Lung (tissue), 12 donors: ENCODE results near the gene ZMYND10. TPM values are rescaled to one million over a fixed set of nuclear protein-coding genes. Genes with fewer than 3 reads are reported as not detected.

ENCODE experiments used
- ATAC-seq: fragments of 200-7000 bp; cut with Tn5 transposase; one replicate; pipeline ENCODE4 v1.9.1; 2020; ENCODE audit warnings: moderate number of reproducible peaks; ENCODE audit not compliant: insufficient read depth, low FRiP score
- DNase-seq, 3 donors: peaks; one replicate each; pipeline ENCODE4 v3.0.0-alpha.2; 2013 to 2017
- H3K27ac ChIP-seq, 2 donors: one replicate each; pipeline ENCODE4 v1.5.1; 2013; ENCODE audit warnings: mild to moderate bottlenecking in 2 of 2, moderate library complexity in 2 of 2, control low read depth in 1 of 2, inconsistent platforms in 1 of 2, low read depth in 1 of 2, low read length in 1 of 2
- H3K27me3 ChIP-seq, 3 donors: one replicate each; pipeline ENCODE4 v1.5.1; 2013; ENCODE audit warnings: low read length in 2 of 3; ENCODE audit not compliant: control insufficient read depth in 3 of 3, insufficient read depth in 3 of 3
- H3K36me3 ChIP-seq, 4 donors: one replicate each; pipeline ENCODE4 v1.5.1; 2013; ENCODE audit warnings: low read length in 4 of 4, mild to moderate bottlenecking in 1 of 4, moderate library complexity in 1 of 4; ENCODE audit not compliant: control insufficient read depth in 4 of 4, insufficient read depth in 4 of 4
- H3K4me1 ChIP-seq, 5 donors: one replicate each; pipeline ENCODE4 v1.5.1; 2013; ENCODE audit warnings: low read length in 5 of 5, mild to moderate bottlenecking in 2 of 5, moderate library complexity in 1 of 5; ENCODE audit not compliant: control insufficient read depth in 5 of 5, insufficient read depth in 5 of 5
- H3K4me3 ChIP-seq: one replicate; pipeline ENCODE4 v1.5.1; 2013; ENCODE audit warnings: mild to moderate bottlenecking, control low read depth, moderate library complexity
- H3K9ac ChIP-seq, 2 donors: one replicate each; pipeline ENCODE4 v1.5.1; 2013; ENCODE audit warnings: low read length in 2 of 2, control low read depth in 1 of 2; ENCODE audit not compliant: insufficient read depth in 1 of 2
- H3K9me3 ChIP-seq, 4 donors: one replicate each; pipeline ENCODE4 v1.5.1; 2013; ENCODE audit warnings: low read length in 3 of 4, mild to moderate bottlenecking in 1 of 4, moderate library complexity in 1 of 4; ENCODE audit not compliant: control insufficient read depth in 4 of 4, insufficient read depth in 3 of 4
- WGBS, 2 donors: extraction: QIAGEN DNeasy Blood & Tissue Kit; methylation state at CpG; one replicate each; pipeline ENCODE4 v1.1.7; 2013; 5-methylcytosine and 5-hydroxymethylcytosine counted together
- polyA plus RNA-seq, 2 donors: library from polyadenylated mRNA; stranded (reverse); fragments of 200-250 nt; gene quantifications; one replicate each; pipeline ENCODE4 v1.2.1, GENCODE V29; 2013
- total RNA-seq, 2 donors: library from RNA; depleted of rRNA in 1 of 2; stranded (reverse); fragments of >200 nt in 1 of 2; gene quantifications; one replicate each; pipeline ENCODE4 v1.2.1, GENCODE V29; 2014 to 2021
- TF ChIP-seq, protein P1 (sequence below): IDR thresholded peaks from 2 replicates; pipeline ENCODE4 v1.5.1; 2012; ENCODE audit warnings: mild to moderate bottlenecking; ENCODE audit errors: control extremely low read depth, extremely low read depth
- donor health status: control.
- donor health status: control.
- donor health status: Bipolar disorder and iron deficiency.
- donor health status: healthy.
- donor health status: DM: yes; HTN: yes; CAD: no.

Gene ZMYND10
- total and polyA plus RNA-seq, 4 donors, result 31.4 to 117 (median 62.4) TPM

DNA sequence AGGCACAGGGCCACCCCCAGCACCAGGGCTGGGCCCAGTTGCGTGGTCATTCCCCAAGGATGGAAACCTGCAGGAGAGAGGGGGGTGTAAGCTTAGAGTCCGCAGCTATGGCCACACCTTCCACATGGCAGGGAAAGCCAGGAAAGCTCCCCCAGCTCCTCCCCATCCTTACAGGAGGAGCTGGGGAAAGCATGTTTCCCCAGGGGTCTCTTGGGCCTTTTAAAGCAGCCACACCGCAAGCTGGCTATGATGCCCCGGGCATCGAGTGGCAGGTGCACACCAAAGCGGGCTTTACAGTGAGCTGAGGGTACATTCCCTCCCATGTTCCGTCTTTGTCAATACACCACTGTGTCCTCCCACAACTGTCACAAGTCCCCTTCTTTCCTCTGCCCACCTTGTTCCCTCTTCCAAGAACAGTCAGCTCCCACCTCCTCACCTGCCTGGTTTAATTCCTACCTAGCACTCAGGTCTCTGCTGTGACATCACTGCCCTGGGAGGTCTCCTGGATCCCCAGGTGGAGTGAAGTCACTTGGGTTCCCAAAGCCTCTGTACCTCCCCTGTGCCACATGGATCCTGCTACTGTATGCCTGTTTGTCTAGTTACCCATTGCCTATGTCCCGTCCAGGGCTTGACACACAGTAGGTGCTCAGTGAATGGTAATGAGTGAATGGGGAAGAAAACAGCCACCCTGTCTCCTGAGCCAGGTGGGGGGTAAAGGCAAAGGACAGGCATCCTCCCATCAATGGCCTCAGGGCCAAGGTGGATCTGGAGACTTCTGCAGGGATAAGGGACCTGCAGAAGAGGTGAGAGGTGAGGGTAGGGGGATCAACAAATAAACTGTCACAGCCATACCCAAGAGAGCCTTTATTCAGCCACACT is 49.7 kb downstream of the ZMYND10 start:
- Histone ChIP-seq H3K27ac (no peak overlapping the region), H3K9me3 (no peaks in the 10 kb centered on the region), H3K4me3 (no peak overlapping the region), H3K27me3 (no peaks in the 10 kb centered on the region), H3K9ac (no peak overlapping the region), H3K4me1 (peaks cover 6 to 36% (median 9%) of the 10 kb centered on the region in 5 donors), H3K36me3 (peaks cover 0 to 4% (median 0%) of the 10 kb centered on the region in 4 donors)
- TF ChIP-seq, protein P1, sequence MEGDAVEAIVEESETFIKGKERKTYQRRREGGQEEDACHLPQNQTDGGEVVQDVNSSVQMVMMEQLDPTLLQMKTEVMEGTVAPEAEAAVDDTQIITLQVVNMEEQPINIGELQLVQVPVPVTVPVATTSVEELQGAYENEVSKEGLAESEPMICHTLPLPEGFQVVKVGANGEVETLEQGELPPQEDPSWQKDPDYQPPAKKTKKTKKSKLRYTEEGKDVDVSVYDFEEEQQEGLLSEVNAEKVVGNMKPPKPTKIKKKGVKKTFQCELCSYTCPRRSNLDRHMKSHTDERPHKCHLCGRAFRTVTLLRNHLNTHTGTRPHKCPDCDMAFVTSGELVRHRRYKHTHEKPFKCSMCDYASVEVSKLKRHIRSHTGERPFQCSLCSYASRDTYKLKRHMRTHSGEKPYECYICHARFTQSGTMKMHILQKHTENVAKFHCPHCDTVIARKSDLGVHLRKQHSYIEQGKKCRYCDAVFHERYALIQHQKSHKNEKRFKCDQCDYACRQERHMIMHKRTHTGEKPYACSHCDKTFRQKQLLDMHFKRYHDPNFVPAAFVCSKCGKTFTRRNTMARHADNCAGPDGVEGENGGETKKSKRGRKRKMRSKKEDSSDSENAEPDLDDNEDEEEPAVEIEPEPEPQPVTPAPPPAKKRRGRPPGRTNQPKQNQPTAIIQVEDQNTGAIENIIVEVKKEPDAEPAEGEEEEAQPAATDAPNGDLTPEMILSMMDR, result no peak
- no peak for ATAC-seq
- DNase-seq, result no peak
- 93 to 94% methylated on average over 8 of the region's 8 CpGs for WGBS, 2 donors

DNA sequence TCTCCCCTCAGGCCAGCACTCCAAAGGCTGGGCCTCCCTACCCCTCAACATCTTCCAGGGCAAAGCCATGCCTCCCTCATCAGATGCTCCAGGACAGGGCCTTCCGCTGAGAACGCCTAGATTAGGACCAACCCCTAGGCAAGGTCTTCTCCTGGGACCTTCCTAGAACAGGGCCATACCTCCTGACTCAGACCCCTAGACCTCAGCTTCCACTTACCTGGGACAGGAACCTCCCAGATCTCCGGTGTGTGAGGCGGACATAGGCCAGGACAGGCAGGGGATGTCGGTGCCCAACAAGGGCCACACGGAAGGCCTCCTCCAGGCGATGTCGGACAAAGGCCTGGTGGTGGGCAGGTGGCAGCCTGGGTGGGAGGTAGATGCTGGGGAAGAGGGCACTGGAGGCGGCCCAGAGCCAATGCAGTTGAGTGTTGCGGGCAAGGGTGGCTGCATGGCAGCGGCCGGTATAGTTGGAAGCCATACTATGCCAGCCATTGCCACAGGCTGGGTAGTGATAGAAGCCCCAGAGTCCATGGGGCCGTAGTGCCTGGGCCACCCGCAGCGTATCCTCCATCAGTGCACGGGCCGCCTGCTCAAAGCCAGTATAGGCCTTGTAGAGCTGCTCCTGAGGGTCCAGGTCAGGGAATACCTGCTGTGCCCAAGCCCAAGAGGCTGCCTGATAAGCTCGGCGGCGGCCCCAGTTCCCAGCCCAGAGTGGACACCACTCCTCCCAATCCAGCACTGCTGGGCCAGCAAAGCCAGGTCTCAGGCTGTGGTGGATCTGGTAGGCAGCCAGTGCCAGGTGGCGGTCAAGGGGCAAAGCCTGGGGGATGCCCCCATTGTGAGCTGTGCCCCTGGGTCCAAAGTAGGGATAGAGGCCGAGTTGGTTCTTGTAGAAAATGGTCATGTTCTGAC is 50.8 kb downstream of the ZMYND10 start:
- 94% methylated on average over 19 to 22 of the region's 22 CpGs for WGBS, 2 donors

GRCh38 chr3:50294089-50294488 is 51.4 kb downstream of the ZMYND10 start:
- WGBS, 2 donors, result 82 to 99% methylated on average over 4 of the region's 4 CpGs
- Histone ChIP-seq H3K9me3 (no peaks in the 10 kb centered on the region), H3K9ac (no peak overlapping the region), H3K27me3 (no peaks in the 10 kb centered on the region), H3K4me1 (peaks cover 0 to 24% (median 0%) of the 10 kb centered on the region in 5 donors), H3K4me3 (no peak overlapping the region), H3K27ac (no peak overlapping the region), H3K36me3 (peaks cover 3 to 20% (median 5%) of the 10 kb centered on the region in 4 donors)
- TF ChIP-seq, protein P1, result no peak
- DNase-seq, result peak in 1 of 3 donors; percentile 9
- no peak for ATAC-seq

More for the DNA sequence above, 50.8 kb downstream of the ZMYND10 start:
- Histone ChIP-seq H3K9ac (no peak overlapping the region), H3K4me3 (no peak overlapping the region), H3K36me3 (peaks cover 1 to 13% (median 3%) of the 10 kb centered on the region in 4 donors), H3K9me3 (no peaks in the 10 kb centered on the region), H3K27ac (no peak overlapping the region), H3K4me1 (peaks cover 0 to 26% (median under 1%) of the 10 kb centered on the region in 5 donors), H3K27me3 (no peaks in the 10 kb centered on the region)
- no peak for ATAC-seq
- TF ChIP-seq, protein P1, result no peak
- DNase-seq, result peak in 1 of 3 donors; percentile 9
